COLO668 (cell line): ENCODE measurements around the gene XAGE2.
"Not testable (repeated sequence)": the region's sequence is repeated elsewhere in the genome, so short reads cannot be mapped to it uniquely, and the experiment has no call there.

Source experiments
- DNase-seq: peaks from one replicate; lab custom pipeline; 2025; ENCODE audit not compliant: unreplicated experiment; lab: John Stamatoyannopoulos, UW

The XAGE2 gene

GRCh38 chrX:52368368-52369055, at the start of gene XAGE2:
Gene XAGE2 (plus strand): TSS chrX:52369021. CDS start chrX:52370015, 994 bp downstream.
- no peak for DNase-seq

DNA sequence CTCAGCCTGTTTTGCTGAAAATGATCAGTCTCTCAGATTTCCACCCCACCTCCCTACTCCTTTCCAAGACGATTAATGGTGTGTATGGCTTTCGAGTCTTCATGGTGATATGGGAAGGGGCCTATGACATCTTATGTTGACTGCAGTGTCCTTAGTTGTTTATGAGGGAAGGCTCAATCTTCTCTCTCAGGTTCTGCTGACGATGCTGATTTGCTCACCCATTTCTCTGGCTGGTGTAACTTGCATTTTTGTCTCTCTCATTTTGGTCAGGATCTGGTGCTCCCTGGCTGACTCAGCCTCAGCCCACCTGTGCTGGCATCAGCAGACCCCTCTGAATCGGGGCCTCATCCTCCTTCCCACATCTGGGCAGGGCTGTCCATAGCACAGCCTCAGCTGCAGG, 31.4 kb upstream of the XAGE2 start:
- no peak for DNase-seq

DNA sequence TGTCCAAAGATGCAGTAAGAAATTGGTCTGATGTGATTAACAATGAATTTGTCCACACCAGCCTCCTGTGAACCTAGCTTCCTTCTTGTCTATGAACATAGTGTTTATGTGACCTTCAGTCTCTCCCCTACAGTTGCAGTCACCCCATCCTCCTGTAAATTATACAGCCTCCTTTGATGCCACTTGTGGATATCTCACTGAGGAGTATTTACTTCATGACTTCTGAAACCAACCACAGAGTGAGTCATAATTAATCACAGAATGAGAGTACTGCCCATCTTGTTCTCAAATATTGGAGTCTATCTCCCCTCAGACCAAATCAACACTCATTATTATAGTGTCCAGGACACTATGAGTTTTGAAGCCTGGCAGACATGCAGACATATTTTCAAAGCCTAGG, 27.3 kb upstream of the XAGE2 start:
- no peak for DNase-seq

DNA sequence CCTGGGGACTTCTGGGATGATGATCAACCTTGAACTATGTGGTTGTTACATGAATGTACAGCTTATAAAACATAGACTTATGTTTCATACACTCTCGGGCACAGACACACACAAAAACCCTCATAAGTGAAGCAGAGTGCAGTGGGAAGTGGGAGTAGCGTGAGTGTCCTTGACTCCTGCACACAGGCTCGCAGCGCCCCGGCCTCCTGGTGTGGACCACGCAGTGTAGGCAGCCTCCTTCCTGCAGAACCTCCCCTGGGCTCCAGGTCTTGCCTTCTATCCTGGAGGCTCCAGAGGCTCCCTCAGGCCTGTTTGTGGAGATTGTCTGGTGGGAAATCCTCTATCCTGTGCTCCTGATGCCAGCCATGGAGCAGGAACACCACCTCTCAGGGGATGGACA, 25.7 kb upstream of the XAGE2 start:
- DNase-seq: not testable (repeated sequence)

- DNase-seq: peak; percentile 1
Observed at GRCh38 chrX:52345402-52345801, 23.4 kb upstream of the XAGE2 start.

DNA sequence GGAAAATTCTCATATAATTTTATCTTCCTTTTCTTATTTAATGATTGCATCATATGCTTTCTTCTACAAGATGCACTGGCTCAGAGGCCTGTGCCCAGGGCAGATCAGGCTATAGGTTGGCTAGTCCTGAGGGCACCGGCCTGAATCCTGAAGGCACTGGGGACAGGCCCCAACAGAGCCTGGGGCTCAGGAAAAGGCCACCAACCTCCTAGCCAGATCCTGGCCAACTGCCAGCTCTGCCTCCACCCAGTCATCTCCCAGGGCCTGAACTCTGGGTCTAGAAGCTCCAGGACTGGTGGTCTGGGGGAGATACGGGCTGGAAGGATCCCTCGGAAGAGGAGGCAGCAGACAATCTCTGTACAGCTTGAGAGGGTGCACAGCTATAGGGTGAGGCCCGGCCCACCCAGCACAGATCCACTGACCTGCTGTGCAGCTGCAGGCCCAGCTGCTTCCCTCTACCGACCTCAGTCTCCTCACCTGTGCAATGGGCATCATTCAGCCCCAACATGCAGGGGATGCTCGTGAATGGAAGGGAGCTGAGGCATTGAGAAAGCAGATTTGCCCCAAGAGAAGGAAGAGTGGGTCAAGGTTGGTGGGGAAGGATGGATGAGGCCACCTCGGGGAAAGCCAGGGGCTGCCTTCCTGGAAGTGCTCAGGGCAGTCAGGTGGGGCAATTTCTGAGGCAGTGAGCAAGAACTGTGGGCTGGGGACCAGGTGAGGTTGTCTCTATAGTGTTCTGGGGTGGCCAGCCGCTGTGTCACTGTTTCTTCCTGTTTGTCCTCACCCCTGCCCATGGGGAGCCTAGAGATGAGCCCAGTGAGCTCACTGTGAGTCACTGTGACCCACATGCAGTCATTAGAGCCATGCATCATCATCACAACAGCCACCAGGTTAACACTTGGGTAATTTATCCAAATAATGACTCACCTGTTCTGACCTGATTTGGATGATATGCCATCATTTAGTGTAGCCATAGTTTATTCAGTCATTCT, 22.4 kb upstream of the XAGE2 start:
- no peak for DNase-seq

- no peak for DNase-seq
Observed at GRCh38 chrX:52349681-52350080, 19.1 kb upstream of the XAGE2 start.

DNA sequence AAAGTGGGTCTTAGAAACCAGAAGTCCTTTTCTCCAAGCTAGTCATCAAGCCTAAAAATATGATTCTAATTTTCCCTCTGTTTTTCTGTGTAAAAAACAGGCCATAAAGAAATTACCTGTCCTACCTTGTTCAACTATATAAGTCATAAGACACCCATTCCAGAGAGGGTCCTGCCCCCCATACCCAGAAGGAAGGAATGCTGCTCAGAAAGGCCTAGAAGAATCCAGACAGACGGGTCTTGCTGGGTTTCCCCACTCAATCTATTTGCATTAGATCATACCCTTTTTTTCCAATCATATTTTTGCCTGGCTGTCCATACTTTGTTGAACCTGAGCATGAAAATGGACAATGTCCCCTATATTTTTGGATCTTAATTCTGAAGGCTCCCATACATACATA, 16.3 kb upstream of the XAGE2 start:
- no peak for DNase-seq

- DNase-seq: no peak
Observed at GRCh38 chrX:52353838-52354237, 15.0 kb upstream of the XAGE2 start.

GRCh38 chrX:52355108-52355507, 13.7 kb upstream of the XAGE2 start:
- DNase-seq: no peak

- no peak for DNase-seq
Observed at GRCh38 chrX:52359614-52360232, 9.1 kb upstream of the XAGE2 start.

GRCh38 chrX:52361941-52362340, 6.9 kb upstream of the XAGE2 start:
- DNase-seq: no peak

GRCh38 chrX:52363247-52363883, 5.5 kb upstream of the XAGE2 start:
- no peak for DNase-seq

GRCh38 chrX:52378870-52379269, 10.0 kb downstream of the XAGE2 start:
- DNase-seq: no peak

GRCh38 chrX:52380993-52381392, 12.2 kb downstream of the XAGE2 start:
- no peak for DNase-seq

DNA sequence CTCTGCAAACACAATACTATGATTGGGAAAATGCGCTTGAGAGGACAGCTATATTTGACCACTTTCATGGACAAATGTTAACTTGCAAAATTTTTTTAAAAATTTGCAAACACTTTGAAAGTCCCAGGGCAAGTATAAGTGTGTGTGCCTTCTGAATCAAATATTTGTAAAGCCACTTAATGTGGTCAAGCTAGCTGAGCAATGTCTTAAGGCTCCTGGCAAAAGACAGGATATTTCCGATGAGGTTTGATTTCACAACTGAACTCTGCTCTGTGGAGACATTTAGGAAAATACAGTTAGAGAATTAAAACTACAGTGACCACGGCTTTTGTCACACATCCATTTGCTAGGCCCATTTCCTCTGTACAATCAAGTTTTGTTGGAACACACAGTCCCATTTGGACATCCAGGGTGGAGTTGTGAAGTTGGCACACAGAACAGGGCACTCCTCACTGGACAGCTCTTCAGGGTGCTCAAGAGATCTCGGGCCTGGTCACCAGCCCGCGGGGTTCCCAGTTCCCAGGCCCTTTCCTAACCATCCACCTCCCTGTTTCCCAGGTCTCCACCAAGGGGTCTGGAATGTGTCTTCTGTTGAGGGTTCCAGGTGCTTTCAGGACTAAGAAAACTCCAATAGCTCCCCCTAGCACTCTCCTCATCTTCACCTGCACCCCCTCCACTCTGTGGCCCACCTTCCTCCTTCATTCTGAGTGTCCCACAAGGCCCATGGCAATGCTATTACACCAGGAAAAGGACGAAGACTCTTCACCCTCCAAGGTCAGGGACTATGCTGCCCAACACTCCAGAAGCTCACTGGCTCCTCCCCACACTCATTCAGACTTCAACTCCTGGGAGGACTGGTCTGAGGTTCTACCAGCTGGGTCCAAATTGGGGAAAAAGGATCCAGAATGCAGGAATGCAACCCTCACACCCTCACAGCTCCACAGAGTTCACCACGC, 41.9 kb downstream of the XAGE2 start:
- DNase-seq: no peak

DNA sequence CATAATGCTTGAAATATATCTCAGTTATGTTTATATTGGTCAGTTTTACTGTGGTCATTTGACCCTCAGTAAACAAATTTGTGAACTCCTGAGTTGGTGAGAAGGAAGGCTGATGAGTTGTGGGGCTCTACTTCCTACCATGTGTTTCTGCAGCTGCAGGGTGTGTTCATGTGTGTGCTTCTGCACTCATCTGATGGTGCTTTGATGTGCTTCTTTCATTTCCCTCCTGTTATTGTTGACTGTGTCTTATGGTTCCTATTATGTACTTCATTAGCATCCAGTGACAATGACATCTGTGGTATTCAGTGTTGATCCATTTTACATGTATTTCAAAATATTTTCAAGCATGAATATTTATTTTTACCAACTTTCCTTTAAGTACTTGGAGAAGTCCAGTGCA, 46.5 kb downstream of the XAGE2 start:
- DNase-seq: no peak

DNA sequence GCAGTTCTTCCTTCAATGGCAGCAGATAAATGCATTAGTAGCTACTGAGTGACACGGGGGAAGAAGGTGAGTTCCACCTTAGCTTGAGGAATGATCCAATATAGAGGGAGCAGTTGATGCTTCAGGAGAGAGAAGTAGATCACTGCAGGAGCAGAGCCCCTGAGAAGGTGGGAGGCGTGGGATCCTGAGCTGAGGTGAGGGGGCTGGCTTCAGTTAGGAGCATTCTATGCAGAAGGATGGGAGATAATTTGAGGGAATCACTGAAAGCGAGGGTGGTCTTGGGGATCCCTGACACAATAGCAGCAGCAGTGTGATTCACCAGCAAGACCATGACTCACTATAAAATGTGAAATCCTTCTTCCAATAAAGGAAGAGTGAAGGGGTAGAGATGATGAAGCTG, 48.0 kb downstream of the XAGE2 start:
- DNase-seq: no peak

DNA sequence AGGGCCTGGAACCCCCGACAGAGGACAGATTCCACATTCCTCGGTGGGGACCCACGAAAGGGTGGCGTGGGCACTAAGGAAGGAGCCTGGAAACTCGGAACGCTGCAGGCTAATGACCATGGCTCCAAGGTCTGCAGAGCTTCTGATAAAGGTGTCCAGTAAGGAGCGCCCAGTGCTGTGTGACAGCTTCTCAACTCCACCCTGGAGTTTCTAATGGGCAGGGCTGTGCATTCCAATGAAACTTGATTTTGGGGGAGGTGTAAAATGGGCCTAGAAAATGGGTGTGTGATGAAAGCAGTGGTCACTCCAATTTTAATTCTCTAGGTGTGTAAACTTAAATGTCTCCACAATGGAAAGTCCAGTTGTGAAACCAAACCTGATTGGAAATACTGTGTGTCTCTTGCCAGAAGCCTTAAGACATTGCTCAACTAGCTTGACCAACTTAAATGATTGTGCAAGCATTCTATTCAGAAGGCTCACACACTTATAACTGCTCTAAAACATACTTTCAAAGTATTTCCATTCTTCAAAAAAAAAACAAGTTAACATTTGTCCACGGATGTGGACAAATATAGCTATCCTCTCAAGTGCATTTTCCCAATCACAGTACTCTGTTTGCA, 52.1 kb downstream of the XAGE2 start:
- DNase-seq: no peak

DNA sequence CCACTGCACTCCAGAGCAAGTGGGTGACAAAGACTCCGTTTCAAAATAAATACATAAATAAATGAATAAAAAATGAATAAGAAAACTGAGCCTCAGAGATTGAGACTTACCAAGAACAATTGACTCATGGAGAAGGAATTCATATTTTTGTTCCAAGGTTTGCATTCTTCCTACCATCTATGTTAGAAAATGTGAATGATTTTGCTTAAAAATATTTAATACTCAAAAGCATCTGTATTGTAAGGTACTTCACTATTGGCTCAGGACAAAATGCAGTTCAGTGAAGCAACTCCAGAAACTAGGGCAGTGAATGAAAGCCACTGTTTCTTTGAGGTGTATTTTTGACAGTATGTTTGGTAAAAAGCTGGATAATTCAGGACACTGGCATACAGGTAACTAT, 54.1 kb downstream of the XAGE2 start:
- DNase-seq: no peak
